ENCODE data around the gene ELMO2. TPM values are rescaled to one million over a fixed set of nuclear protein-coding genes. Genes with fewer than 3 reads are reported as not detected.

Gene ELMO2, protein sequence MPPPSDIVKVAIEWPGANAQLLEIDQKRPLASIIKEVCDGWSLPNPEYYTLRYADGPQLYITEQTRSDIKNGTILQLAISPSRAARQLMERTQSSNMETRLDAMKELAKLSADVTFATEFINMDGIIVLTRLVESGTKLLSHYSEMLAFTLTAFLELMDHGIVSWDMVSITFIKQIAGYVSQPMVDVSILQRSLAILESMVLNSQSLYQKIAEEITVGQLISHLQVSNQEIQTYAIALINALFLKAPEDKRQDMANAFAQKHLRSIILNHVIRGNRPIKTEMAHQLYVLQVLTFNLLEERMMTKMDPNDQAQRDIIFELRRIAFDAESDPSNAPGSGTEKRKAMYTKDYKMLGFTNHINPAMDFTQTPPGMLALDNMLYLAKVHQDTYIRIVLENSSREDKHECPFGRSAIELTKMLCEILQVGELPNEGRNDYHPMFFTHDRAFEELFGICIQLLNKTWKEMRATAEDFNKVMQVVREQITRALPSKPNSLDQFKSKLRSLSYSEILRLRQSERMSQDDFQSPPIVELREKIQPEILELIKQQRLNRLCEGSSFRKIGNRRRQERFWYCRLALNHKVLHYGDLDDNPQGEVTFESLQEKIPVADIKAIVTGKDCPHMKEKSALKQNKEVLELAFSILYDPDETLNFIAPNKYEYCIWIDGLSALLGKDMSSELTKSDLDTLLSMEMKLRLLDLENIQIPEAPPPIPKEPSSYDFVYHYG
- total RNA-seq = 46.2 and 47.4 TPM in 2 replicates

DNA sequence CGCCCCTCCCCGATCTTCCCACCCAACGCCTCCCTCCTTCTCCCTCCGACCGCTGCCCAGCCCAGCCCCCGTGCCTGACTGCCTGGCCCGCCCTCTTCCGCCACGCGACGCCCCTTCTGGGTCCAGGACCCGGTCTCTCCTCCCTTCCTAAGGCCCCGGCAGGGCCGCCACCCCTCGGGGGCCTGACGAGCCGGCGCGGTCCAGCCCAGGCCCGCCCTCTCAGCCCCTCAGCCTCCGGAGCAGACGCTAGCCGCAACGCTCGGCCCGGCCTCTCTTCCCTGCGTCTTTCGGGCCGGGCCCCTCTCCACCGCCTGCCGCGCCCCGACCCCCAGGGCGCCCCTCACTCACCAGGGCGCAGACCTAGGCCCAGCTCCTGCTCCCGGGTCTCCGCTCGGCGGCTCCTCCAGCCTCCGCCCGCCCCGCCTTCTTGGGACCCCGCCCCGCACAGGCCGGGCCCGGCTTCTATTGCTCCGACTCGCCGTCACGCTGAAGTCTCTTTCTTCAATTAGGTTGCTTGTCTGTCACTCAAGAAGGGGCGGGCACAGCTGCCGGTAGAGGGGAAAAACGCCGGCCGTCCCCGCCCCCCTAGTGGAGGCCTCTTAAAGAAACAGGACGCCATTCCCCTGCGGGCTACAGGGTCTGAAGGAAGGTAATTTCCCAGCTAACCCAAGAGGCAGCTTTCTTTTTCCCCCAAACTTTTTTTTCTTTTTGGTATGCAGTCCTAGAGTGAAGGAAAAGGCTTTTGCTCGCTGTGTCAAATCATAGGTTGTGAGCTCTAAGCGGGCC lies at the start of gene ELMO2:
ELMO2 (minus strand) TSS at position 416 of the 786 bp plus-strand sequence. CDS start 12,133 bp downstream, outside the sequence.

Other genes with a start within 250 kb of the ELMO2 start
- gene CDH22, start 98.1 kb downstream of the ELMO2 start, total RNA-seq = not detected in 2 replicates
- gene ZNF334, start 106.9 kb upstream of the ELMO2 start, total RNA-seq = 0.83 and 3.9 TPM in 2 replicates
- not detected in 2 replicates for gene OCSTAMP, start 144.0 kb upstream of the ELMO2 start, total RNA-seq
- 2.2 and 2.5 TPM in 2 replicates for gene SLC13A3, start 244.8 kb upstream of the ELMO2 start, total RNA-seq

Data from smooth muscle cell of the pulmonary artery (primary cell).